Stimulated activated CD4-positive, alpha-beta T cell treated with anti-CD3 and anti-CD28 coated beads, Interleukin-12 subunit alpha, Interleukin-12 subunit beta, amount 100 ng/mL, for 24 hours (primary cell): ENCODE measurements around the gene TMEM14B.
"Not testable (repeated sequence)": the region's sequence is repeated elsewhere in the genome, so short reads cannot be mapped to it uniquely, and the experiment has no call there.

Experiments
- DNase-seq, 2 experiments: peaks; one replicate each; pipeline ENCODE4 v3.0.0-alpha.2; 2020; ENCODE audit warnings: low read depth in 2 of 2

TMEM14B gene

DNA sequence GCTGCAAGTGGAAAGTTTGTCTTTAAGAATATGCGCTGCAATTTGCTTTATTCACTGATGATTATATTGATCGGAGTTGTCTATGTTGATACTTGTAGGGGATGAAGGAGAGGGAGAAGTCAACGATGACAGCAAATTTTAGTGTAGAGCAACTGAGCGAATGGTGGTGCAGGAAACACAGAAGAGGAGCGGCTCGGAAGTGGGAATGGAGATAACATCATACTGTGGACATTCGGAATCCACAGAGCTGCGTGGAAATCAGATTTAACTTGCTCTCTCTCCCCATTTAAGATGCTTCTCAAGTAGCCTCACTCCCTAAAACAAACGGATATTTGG, 722 bp upstream of the TMEM14B start:
- DNase-seq = no peak

DNA sequence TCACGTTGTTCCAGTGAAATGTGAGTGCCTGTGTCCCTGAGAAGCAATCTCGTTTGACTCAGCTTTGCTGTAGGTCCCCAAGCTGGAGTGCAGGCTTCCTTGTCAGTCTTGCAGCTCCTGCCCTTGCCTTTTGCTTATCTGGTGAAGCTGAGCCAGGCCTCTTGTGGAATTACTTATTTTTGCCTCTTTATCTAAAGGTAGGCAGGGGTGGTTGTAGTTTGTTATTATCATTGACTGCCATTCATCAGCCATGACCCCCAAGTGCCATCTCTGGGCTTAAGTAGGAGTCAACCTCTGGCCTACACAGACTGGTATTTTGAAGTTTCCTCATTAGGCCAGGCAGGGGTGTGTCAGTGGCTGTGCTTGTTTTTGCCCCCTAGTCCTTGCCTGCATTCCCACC, 2.1 kb downstream of the TMEM14B start:
- no peak for DNase-seq

- not testable (repeated sequence) for DNase-seq
Measured at GRCh38 chr6:10750568-10750967, 3.0 kb downstream of the TMEM14B start.

- DNase-seq = not testable (repeated sequence)
Measured at GRCh38 chr6:10751757-10752156, 4.2 kb downstream of the TMEM14B start.

GRCh38 chr6:10756085-10756484, 8.5 kb downstream of the TMEM14B start:
- DNase-seq = no peak

DNA sequence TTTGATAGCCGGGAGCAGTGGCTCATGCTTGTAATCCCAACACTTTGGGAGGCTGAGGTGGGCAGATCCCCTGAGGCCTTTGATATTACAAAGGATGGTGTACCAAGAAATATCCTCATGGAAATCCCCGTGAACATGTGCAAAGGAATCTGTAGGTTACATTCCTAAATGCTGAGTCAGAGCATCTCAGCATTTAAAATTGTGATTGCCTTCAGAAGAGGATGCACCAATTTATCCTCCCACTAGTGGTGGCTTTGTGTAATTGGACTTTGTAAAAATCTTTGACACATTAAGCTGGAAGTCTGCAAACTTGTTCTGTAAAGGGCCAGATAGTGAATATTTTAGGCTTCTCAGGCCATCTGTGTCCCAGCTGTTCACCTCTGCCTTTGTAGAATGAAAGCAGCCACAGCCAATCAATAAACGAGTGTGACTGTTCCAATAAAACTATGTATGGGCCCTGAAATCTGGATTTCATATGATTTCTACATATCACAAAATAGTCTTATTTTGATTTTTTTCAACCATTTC, 11.8 kb downstream of the TMEM14B start:
- no peak for DNase-seq

- no peak for DNase-seq
Measured at GRCh38 chr6:10759884-10760329, 12.3 kb downstream of the TMEM14B start.

DNA sequence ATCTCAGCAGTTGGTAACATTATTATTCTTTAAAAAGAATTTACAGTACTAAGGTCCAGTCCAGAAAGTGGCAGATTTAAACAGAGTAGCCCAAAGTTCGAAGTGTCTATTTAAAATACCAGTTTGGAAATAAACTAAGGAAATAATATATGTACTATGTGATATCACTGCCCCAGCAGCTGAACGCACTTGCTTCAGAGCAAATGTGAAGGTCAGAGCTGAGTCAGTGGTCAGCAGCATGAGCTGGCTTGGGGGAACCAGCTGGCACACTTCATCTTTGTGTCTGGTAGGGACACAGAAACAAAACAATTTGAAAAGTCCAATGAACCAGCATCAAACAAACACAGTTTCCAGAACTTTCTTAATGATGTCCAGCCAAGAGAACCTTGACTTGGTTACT, 15.4 kb downstream of the TMEM14B start:
- DNase-seq = no peak

- DNase-seq = no peak
Measured at GRCh38 chr6:10769419-10769818, 21.8 kb downstream of the TMEM14B start.

- DNase-seq = no peak
Measured at GRCh38 chr6:10771371-10771894, 23.8 kb downstream of the TMEM14B start.

DNA sequence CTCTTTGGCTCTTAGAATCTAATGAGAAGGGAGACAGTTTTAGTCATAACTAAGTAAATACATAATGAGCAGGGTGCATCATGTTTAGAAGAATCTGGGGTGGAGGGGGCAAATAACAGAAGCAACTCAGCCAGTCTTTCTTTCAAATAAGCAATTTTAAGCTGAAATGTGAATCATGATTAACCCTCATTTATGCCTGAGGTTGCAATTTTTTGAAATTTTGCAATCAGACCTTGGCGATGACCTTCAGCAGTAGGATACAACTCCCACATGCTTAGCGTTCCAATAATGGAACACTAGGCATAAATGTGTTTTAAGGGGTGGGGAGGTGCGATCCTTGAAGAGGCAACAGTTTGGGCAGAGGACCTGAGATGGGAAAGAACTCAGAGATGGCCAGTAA, 30.6 kb downstream of the TMEM14B start:
- DNase-seq = no peak

GRCh38 chr6:10779076-10779475, 31.5 kb downstream of the TMEM14B start:
- DNase-seq = no peak

DNA sequence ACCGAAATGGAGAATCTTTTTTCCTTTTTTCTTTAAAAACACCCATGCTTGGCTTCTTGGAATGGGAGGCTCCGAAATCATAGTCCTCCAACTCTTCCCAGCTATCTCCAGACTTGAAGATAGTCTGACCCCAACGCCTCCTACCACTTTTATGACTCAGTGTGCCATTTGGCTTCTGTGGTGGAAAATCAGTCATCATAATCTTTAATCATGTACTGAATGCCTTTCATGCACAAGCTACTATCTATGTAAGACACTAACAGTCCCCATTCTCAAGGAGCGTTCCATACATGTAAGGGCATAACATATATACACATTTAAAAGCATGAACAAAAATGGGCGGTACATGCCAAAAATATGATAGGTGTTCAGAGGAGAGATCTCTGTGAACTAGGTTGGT, 44.1 kb downstream of the TMEM14B start:
- DNase-seq = no peak

- no peak for DNase-seq
Measured at GRCh38 chr6:10792101-10792500, 44.5 kb downstream of the TMEM14B start.

- DNase-seq = no peak
Measured at GRCh38 chr6:10793035-10793434, 45.4 kb downstream of the TMEM14B start.

- DNase-seq = no peak
Measured at GRCh38 chr6:10793695-10794094, 46.1 kb downstream of the TMEM14B start.

- DNase-seq = no peak
Measured at GRCh38 chr6:10794239-10794638, 46.6 kb downstream of the TMEM14B start.

- no peak for DNase-seq
Measured at GRCh38 chr6:10800810-10801209, 53.2 kb downstream of the TMEM14B start.

- peak; percentile 17 to 43 for DNase-seq
Measured at GRCh38 chr6:10801224-10801848, 53.7 kb downstream of the TMEM14B start.
